ENCODE data around the gene EFNA5.
A peak's percentile ranks its signal among the peaks of the same experiment; 100 is the strongest.

EFNA5 gene

GRCh38 chr5:107615299-107615817, 55.4 kb downstream of the EFNA5 start:
- TF ChIP-seq GATA3 (IDR thresholded peaks at IDR 0.05; ENCODE audit: low read depth, low read length): no peak; the same call in 1 of the 2 replicates
- peak; percentile 58; the same call in 1 of the 2 replicates for TF ChIP-seq GATA2 (IDR thresholded peaks at IDR 0.05; ENCODE audit: low read depth, low read length)

GRCh38 chr5:107612541-107612940, 58.2 kb downstream of the EFNA5 start:
- TF ChIP-seq GATA2 (IDR thresholded peaks at IDR 0.05; ENCODE audit: low read depth, low read length) (no peak), GATA3 (IDR thresholded peaks at IDR 0.05; ENCODE audit: low read depth, low read length) (no peak)

GRCh38 chr5:107610798-107611197, 59.9 kb downstream of the EFNA5 start:
- TF ChIP-seq GATA2 (IDR thresholded peaks at IDR 0.05; ENCODE audit: low read depth, low read length) (no peak), GATA3 (IDR thresholded peaks at IDR 0.05; ENCODE audit: low read depth, low read length) (no peak)

- TF ChIP-seq GATA3 (IDR thresholded peaks at IDR 0.05; ENCODE audit: low read depth, low read length): no peak
- TF ChIP-seq GATA2 (IDR thresholded peaks at IDR 0.05; ENCODE audit: low read depth, low read length): no peak
These were observed 62.9 kb downstream of the EFNA5 start for GRCh38 chr5:107607671-107608345.

GRCh38 chr5:107607196-107607595, 63.5 kb downstream of the EFNA5 start:
- TF ChIP-seq GATA2 (IDR thresholded peaks at IDR 0.05; ENCODE audit: low read depth, low read length) (no peak), GATA3 (IDR thresholded peaks at IDR 0.05; ENCODE audit: low read depth, low read length) (no peak)

GRCh38 chr5:107605596-107606125, 65.1 kb downstream of the EFNA5 start:
- no peak for TF ChIP-seq GATA2 (IDR thresholded peaks at IDR 0.05; ENCODE audit: low read depth, low read length)
- no peak for TF ChIP-seq GATA3 (IDR thresholded peaks at IDR 0.05; ENCODE audit: low read depth, low read length)

GRCh38 chr5:107604990-107605389, 65.7 kb downstream of the EFNA5 start:
- no peak; the same call in 1 of the 2 replicates for TF ChIP-seq GATA2 (IDR thresholded peaks at IDR 0.05; ENCODE audit: low read depth, low read length)
- TF ChIP-seq GATA3 (IDR thresholded peaks at IDR 0.05; ENCODE audit: low read depth, low read length): no peak

GRCh38 chr5:107604146-107604910, 66.4 kb downstream of the EFNA5 start:
- TF ChIP-seq GATA2 (IDR thresholded peaks at IDR 0.05; ENCODE audit: low read depth, low read length): peak; percentile 28; the same call in 1 of the 2 replicates
- no peak for TF ChIP-seq GATA3 (IDR thresholded peaks at IDR 0.05; ENCODE audit: low read depth, low read length)

GRCh38 chr5:107603349-107603748, 67.4 kb downstream of the EFNA5 start:
- TF ChIP-seq GATA3 (IDR thresholded peaks at IDR 0.05; ENCODE audit: low read depth, low read length) (no peak), GATA2 (IDR thresholded peaks at IDR 0.05; ENCODE audit: low read depth, low read length) (no peak)

GRCh38 chr5:107602896-107603295, 67.8 kb downstream of the EFNA5 start:
- no peak for TF ChIP-seq GATA2 (IDR thresholded peaks at IDR 0.05; ENCODE audit: low read depth, low read length)
- no peak for TF ChIP-seq GATA3 (IDR thresholded peaks at IDR 0.05; ENCODE audit: low read depth, low read length)

- TF ChIP-seq GATA3 (IDR thresholded peaks at IDR 0.05; ENCODE audit: low read depth, low read length) (no peak), GATA2 (IDR thresholded peaks at IDR 0.05; ENCODE audit: low read depth, low read length) (no peak)
These were observed 69.7 kb downstream of the EFNA5 start for GRCh38 chr5:107601076-107601475.

GRCh38 chr5:107598958-107599357, 71.8 kb downstream of the EFNA5 start:
- no peak for TF ChIP-seq GATA3 (IDR thresholded peaks at IDR 0.05; ENCODE audit: low read depth, low read length)
- TF ChIP-seq GATA2 (IDR thresholded peaks at IDR 0.05; ENCODE audit: low read depth, low read length): no peak

- no peak for TF ChIP-seq GATA2 (IDR thresholded peaks at IDR 0.05; ENCODE audit: low read depth, low read length)
- TF ChIP-seq GATA3 (IDR thresholded peaks at IDR 0.05; ENCODE audit: low read depth, low read length): no peak
These were observed 72.9 kb downstream of the EFNA5 start for GRCh38 chr5:107597803-107598202.

GRCh38 chr5:107597247-107597646, 73.5 kb downstream of the EFNA5 start:
- TF ChIP-seq GATA3 (IDR thresholded peaks at IDR 0.05; ENCODE audit: low read depth, low read length) (no peak), GATA2 (IDR thresholded peaks at IDR 0.05; ENCODE audit: low read depth, low read length) (no peak)

Data from SH-SY5Y (cell line).